K562 (cell line): ENCODE data around the gene FOSL1. TPM values are rescaled to one million over a fixed set of nuclear protein-coding genes. Genes with fewer than 3 reads are reported as not detected.

Experiments
- BDP1 ChIP-seq: IDR thresholded peaks from 3 replicates; pipeline ENCODE4 v1.6.1; 2011; ENCODE audit not compliant: insufficient read length, insufficient read depth
- CGGBP1 ChIP-seq: fragments of 250-450 bp; sonication (Bioruptor Pico); IDR thresholded peaks from 2 replicates; pipeline ENCODE4 v1.9.0; 2021; ENCODE audit warnings: mild to moderate bottlenecking
- CTBP1 ChIP-seq: fragments of 450-650 bp; IDR thresholded peaks from 2 replicates; pipeline ENCODE4 v1.6.1; 2016; ENCODE audit warnings: borderline replicate concordance
- ELK1 ChIP-seq: sonication (generic); formaldehyde crosslinking; IDR thresholded peaks from 2 replicates; pipeline ENCODE4 v1.8.1; 2022; ENCODE audit warnings: missing genetic modification reagents
- FOS ChIP-seq: IDR thresholded peaks from 3 replicates; pipeline ENCODE4 v1.6.1; 2011; ENCODE audit not compliant: insufficient read length; ENCODE audit errors: extremely low read depth
- FOXA3 ChIP-seq, 2 experiments: fragments of 450-650 bp in 1 of 2; sonication (generic) in 1 of 2; formaldehyde crosslinking; IDR thresholded peaks in 1 of 2; conservative IDR thresholded peaks in 1 of 2; 2 replicates each; pipeline versions ENCODE4 v1.4.0 to v1.8.0; 2020 to 2022; ENCODE audit warnings: mild to moderate bottlenecking in 2 of 2, missing genetic modification reagents in 1 of 2
- GTF3C2 ChIP-seq: IDR thresholded peaks from 3 replicates; pipeline ENCODE4 v1.6.1; 2011; ENCODE audit warnings: borderline replicate concordance, mild to moderate bottlenecking, moderate library complexity; ENCODE audit not compliant: insufficient read length; ENCODE audit errors: extremely low read depth
- JUND ChIP-seq, 2 experiments: IDR thresholded peaks; 2 replicates in 1 of 2; 3 replicates in 1 of 2; pipeline ENCODE4 v1.6.1; 2011; ENCODE audit warnings: borderline replicate concordance in 2 of 2, low read depth in 2 of 2, low read length in 2 of 2, improper control_type of control experiment in 1 of 2, missing biosample characterization in 1 of 2, missing genetic modification characterization in 1 of 2, missing genetic modification reagents in 1 of 2
- MTA3 ChIP-seq: fragments of 450-650 bp; formaldehyde crosslinking; IDR thresholded peaks from 2 replicates; pipeline ENCODE4 v1.6.1; 2017; ENCODE audit warnings: mild to moderate bottlenecking, borderline replicate concordance
- MYBL2 ChIP-seq, 2 experiments: fragments of 450-650 bp in 1 of 2; sonication (generic) in 1 of 2; formaldehyde crosslinking in 1 of 2; IDR thresholded peaks; 2 replicates each; pipeline versions ENCODE4 v1.6.1 to v1.8.1; 2017 to 2022; ENCODE audit warnings: borderline replicate concordance in 1 of 2, inconsistent platforms in 1 of 2, low read depth in 1 of 2, mild to moderate bottlenecking in 1 of 2, missing genetic modification reagents in 1 of 2, moderate library complexity in 1 of 2
- POLR2AphosphoS5 ChIP-seq: IDR thresholded peaks from 2 replicates; pipeline ENCODE4 v1.6.1; 2011; ENCODE audit warnings: mild to moderate bottlenecking, low read depth, low read length, moderate library complexity; ENCODE audit not compliant: control insufficient read depth, insufficient read depth
- SAP30 ChIP-seq: fragments of 200-600 bp; sonication (generic); IDR thresholded peaks from 2 replicates; pipeline ENCODE4 v1.6.1; 2012; ENCODE audit warnings: borderline replicate concordance, low read depth, mild to moderate bottlenecking, moderate library complexity, low read length, control low read depth, inconsistent platforms; ENCODE audit not compliant: insufficient read depth, poor library complexity, severe bottlenecking
- SRF ChIP-seq, 2 experiments: fragments of 250-450, 450-650 bp in 1 of 2; sonication (Bioruptor Pico) in 1 of 2; sonication (generic) in 1 of 2; formaldehyde crosslinking; IDR thresholded peaks; 2 replicates each; pipeline versions ENCODE4 v1.5.0 to v1.5.1; 2020 to 2022; ENCODE audit warnings: mild to moderate bottlenecking in 1 of 2, missing genetic modification reagents in 1 of 2
- TRIM28 ChIP-seq: fragments of 450-650 bp; IDR thresholded peaks from 2 replicates; pipeline ENCODE4 v1.6.1; 2017
- ZHX1 ChIP-seq: fragments of 150-350 bp; conservative IDR thresholded peaks from 2 replicates; pipeline ENCODE4 v1.6.1; 2014; ENCODE audit warnings: low read length
- ZNF41 ChIP-seq: fragments of 250-450 bp; sonication (Bioruptor Pico); conservative IDR thresholded peaks from 2 replicates; pipeline ENCODE4 v1.4.0; 2020; ENCODE audit warnings: mild to moderate bottlenecking
- ZNF764 ChIP-seq: fragments of 250-450 bp; sonication (Bioruptor Pico); IDR thresholded peaks from 2 replicates; pipeline ENCODE4 v1.4.0; 2020; ENCODE audit warnings: low read depth, mild to moderate bottlenecking, moderate library complexity
- polyA plus RNA-seq, 8 experiments: library from polyadenylated mRNA; depleted of rRNA in 4 of 8; stranded (reverse) in 5 of 8; unstranded in 3 of 8; fragments of >200 nt; fragmentation: Nextera tagmentation in 2 of 8; fragmentation: Illumina TruSeq in 1 of 8; extraction: Ambion mirVana in 2 of 8; extraction: Trizol in 1 of 8; gene quantifications; 2 replicates each; pipeline versions ENCODE4 v1.2.1 to v1.2.3, GENCODE V29; 2011 to 2014; ENCODE audit warnings: inconsistent platforms in 1 of 8, missing spikeins in 1 of 8
- total RNA-seq, 7 experiments: library from RNA; depleted of rRNA in 6 of 7; stranded (reverse); fragments of >200 nt in 6 of 7; fragmentation: Illumina TruSeq in 2 of 7; extraction: Trizol in 2 of 7; gene quantifications; 2 replicates each; pipeline versions ENCODE4 v1.2.1 to v1.2.3, GENCODE V29; 2011 to 2021; ENCODE audit warnings: low replicate concordance in 1 of 7

The FOSL1 gene
- total and polyA plus RNA-seq, 9 of the 15 experiments (the other 6 are each of a cell fraction or from before 2014, with no cell fraction given), result 3.5 to 39.6 (median 10.0) TPM

- TF ChIP-seq FOXA3 (CRISPR knock-in tag; conservative IDR thresholded peaks at IDR 0.05 in 1 of 2, IDR thresholded peaks at IDR 0.05 in 1 of 2), result no peak
- TF ChIP-seq ZNF764 (CRISPR knock-in tag), result no peak
- TF ChIP-seq FOS, result no peak
- no peak for TF ChIP-seq MYBL2 (IDR thresholded peaks at IDR 0.05; ENCODE audit: low read depth)
- no peak for TF ChIP-seq MYBL2 (CRISPR knock-in tag; IDR thresholded peaks at IDR 0.05; ENCODE audit: borderline replicate concordance)
- TF ChIP-seq GTF3C2, result no peak
- peak; percentile 92 for TF ChIP-seq CTBP1
- TF ChIP-seq POLR2AphosphoS5, result peak; percentile 79; the same call in 1 of the 2 replicates
- no peak; the same call in 1 of the 2 replicates for TF ChIP-seq ELK1 (CRISPR knock-in tag)
- 0 out of 2 replicates have a peak, but pooled peaks have one; percentile 57 for TF ChIP-seq ZNF41 (CRISPR knock-in tag)
- no peak for TF ChIP-seq BDP1
- peak; percentile 48; the same call in 1 of the 2 replicates for TF ChIP-seq JUND (IDR thresholded peaks at IDR 0.05; ENCODE audit: borderline replicate concordance, low read depth, low read length)
- peak; percentile 22; the same call in 1 of the 3 replicates for TF ChIP-seq JUND (tag; IDR thresholded peaks at IDR 0.05; ENCODE audit: borderline replicate concordance, low read depth, low read length)
- TF ChIP-seq SRF (CRISPR knock-in tag; IDR thresholded peaks at IDR 0.05), result peak in 1 of 2 experiments; percentile 44; a peak in 2 of 4 replicates
- TF ChIP-seq CGGBP1 (CRISPR knock-in tag), result no peak
- peak; percentile 86 for TF ChIP-seq SAP30
- no peak; the same call in 1 of the 2 replicates for TF ChIP-seq TRIM28
- TF ChIP-seq MTA3, result peak; percentile 15
- TF ChIP-seq ZHX1, result no peak
Measured at GRCh38 chr11:65890324-65891218, 9.6 kb downstream of the FOSL1 start, which contains the start of gene CCDC85B (continued).
